ENCODE measurements around the gene HBZ. TPM values are rescaled to one million over a fixed set of nuclear protein-coding genes. Genes with fewer than 3 reads are reported as not detected.
A peak's percentile ranks its signal among the peaks of the same experiment; 100 is the strongest.

Gene HBZ
- total and polyA plus RNA-seq, 2 of the 8 experiments (the other 6 are each of a cell fraction or from before 2014, with no cell fraction given), result 0.12 TPM; not detected in 1

DNA sequence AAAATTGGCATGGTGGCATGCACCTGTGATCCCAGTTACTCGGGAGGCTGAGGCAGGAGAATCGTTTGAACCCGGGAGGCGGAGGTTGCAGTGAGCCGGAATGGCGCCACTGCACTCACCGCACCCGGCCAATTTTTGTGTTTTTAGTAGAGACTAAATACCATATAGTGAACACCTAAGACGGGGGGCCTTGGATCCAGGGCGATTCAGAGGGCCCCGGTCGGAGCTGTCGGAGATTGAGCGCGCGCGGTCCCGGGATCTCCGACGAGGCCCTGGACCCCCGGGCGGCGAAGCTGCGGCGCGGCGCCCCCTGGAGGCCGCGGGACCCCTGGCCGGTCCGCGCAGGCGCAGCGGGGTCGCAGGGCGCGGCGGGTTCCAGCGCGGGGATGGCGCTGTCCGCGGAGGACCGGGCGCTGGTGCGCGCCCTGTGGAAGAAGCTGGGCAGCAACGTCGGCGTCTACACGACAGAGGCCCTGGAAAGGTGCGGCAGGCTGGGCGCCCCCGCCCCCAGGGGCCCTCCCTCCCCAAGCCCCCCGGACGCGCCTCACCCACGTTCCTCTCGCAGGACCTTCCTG, 27.7 kb downstream of the HBZ start, which contains the start of gene HBQ1 (continued):
- TF ChIP-seq, protein P1, sequence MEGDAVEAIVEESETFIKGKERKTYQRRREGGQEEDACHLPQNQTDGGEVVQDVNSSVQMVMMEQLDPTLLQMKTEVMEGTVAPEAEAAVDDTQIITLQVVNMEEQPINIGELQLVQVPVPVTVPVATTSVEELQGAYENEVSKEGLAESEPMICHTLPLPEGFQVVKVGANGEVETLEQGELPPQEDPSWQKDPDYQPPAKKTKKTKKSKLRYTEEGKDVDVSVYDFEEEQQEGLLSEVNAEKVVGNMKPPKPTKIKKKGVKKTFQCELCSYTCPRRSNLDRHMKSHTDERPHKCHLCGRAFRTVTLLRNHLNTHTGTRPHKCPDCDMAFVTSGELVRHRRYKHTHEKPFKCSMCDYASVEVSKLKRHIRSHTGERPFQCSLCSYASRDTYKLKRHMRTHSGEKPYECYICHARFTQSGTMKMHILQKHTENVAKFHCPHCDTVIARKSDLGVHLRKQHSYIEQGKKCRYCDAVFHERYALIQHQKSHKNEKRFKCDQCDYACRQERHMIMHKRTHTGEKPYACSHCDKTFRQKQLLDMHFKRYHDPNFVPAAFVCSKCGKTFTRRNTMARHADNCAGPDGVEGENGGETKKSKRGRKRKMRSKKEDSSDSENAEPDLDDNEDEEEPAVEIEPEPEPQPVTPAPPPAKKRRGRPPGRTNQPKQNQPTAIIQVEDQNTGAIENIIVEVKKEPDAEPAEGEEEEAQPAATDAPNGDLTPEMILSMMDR (IDR thresholded peaks at IDR 0.05; ENCODE audit: control extremely low read depth in 1 of 3, insufficient read depth in 1 of 3, low read depth in 1 of 3, low read length in 3 of 3), result peak; percentile 68 to 81 (median 71)
- TF ChIP-seq GABPA (IDR thresholded peaks at IDR 0.05; ENCODE audit: borderline replicate concordance, insufficient read depth, low read length) (peak; percentile 64; the same call in 1 of the 2 replicates), CHD1 (IDR thresholded peaks at IDR 0.05; ENCODE audit: low read depth, low read length) (no peak), TBP (IDR thresholded peaks at IDR 0.05; ENCODE audit: low read depth, low read length) (no peak), SIX5 (IDR thresholded peaks at IDR 0.05; ENCODE audit: low read depth, low read length) (no peak), MAFK (IDR thresholded peaks at IDR 0.05; ENCODE audit: low read depth, low read length) (no peak), JUN (IDR thresholded peaks at IDR 0.05; ENCODE audit: low read depth, low read length) (no peak), RBBP5 (IDR thresholded peaks at IDR 0.05; ENCODE audit: borderline replicate concordance, low read depth, low read length) (no peak), KDM4A (IDR thresholded peaks at IDR 0.05; ENCODE audit: low read depth, low read length, severe bottlenecking) (peak; percentile 16), POLR2AphosphoS5 (IDR thresholded peaks at IDR 0.05; ENCODE audit: low read depth, low read length) (0 out of 2 replicates have a peak, but pooled peaks have one; percentile 11), RAD21 (IDR thresholded peaks at IDR 0.05 in 1 of 2, conservative IDR thresholded peaks at IDR 0.05 in 1 of 2; ENCODE audit: low read depth in 2 of 2, low read length in 2 of 2) (peak; percentile 15 to 63; a peak in 3 of 4 replicates), ZNF274 (IDR thresholded peaks at IDR 0.05; ENCODE audit: borderline replicate concordance, extremely low read depth, low read length) (no peak), TCF12 (IDR thresholded peaks at IDR 0.05; ENCODE audit: low read depth, low read length) (no peak)
- TF ChIP-seq, protein P2, sequence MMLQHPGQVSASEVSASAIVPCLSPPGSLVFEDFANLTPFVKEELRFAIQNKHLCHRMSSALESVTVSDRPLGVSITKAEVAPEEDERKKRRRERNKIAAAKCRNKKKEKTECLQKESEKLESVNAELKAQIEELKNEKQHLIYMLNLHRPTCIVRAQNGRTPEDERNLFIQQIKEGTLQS (IDR thresholded peaks at IDR 0.05; ENCODE audit: insufficient read depth, low read depth, low read length), result no peak
